HG02798 (cell line): ENCODE results near the gene FNDC3B.

ENCODE experiments used
- ATAC-seq: cut with Tn5 transposase; IDR thresholded peaks from one replicate; pipeline ENCODE4 v1.9.1; 2021; ENCODE audit warnings: mild to moderate bottlenecking; ENCODE audit not compliant: unreplicated experiment, poor library complexity

The FNDC3B gene

GRCh38 chr3:172051957-172052354 is 12.6 kb downstream of the FNDC3B start:
- ATAC-seq, result no peak

GRCh38 chr3:172052405-172052804 is 13.0 kb downstream of the FNDC3B start:
- ATAC-seq, result no peak

GRCh38 chr3:172054115-172054764 is 14.9 kb downstream of the FNDC3B start:
- no peak for ATAC-seq

- ATAC-seq, result no peak
Measured at GRCh38 chr3:172056416-172056815, 17.0 kb downstream of the FNDC3B start.

DNA sequence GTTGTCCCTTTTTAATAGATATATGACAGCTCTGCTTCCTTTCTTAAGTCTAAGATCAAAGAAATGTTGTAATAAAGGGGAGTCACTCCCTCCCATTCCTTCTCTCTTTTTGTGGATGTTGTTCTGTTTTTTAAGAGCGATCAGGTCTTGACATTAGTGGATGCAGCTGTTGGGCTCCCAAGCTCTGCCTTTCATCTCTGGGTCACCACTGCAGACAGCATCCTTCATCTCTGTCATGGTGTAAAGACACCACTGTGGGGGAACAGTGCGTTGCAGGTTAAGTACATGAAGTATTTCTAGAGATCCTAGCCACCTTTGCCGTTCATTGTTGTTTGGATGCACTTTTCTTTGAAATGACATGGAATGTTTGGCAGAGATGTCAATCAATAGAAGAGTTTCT is 17.7 kb downstream of the FNDC3B start:
- no peak for ATAC-seq

GRCh38 chr3:172057624-172058327 is 18.4 kb downstream of the FNDC3B start:
- ATAC-seq, result no peak

- no peak for ATAC-seq
Measured at GRCh38 chr3:172059532-172059931, 20.2 kb downstream of the FNDC3B start.

- no peak for ATAC-seq
Measured at GRCh38 chr3:172060234-172060633, 20.9 kb downstream of the FNDC3B start.

DNA sequence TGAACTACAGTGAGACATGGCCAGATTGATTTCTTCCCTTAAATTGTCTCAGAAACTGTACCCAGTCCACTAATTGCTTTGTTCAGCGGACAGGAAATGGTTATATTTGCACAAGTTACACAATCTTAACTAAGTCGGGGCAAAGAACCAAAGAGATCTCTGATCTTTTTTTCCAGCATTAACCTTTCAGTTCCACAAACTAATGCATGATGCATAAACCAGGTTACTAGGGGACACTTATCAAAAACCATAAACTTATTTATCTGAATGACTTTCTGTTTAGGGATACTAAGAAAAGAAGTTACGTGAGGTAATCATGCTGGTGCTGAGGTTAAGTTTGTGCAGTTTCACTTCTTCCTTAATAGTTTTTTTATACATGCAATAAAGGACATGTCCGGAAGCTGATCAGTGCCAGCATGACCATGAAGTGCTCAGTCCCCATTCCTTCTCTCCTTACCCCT is 22.4 kb downstream of the FNDC3B start:
- ATAC-seq, result peak; percentile 91

GRCh38 chr3:172062761-172063160 is 23.4 kb downstream of the FNDC3B start:
- ATAC-seq, result no peak

- ATAC-seq, result no peak
Measured at GRCh38 chr3:172063456-172064432, 24.4 kb downstream of the FNDC3B start.

DNA sequence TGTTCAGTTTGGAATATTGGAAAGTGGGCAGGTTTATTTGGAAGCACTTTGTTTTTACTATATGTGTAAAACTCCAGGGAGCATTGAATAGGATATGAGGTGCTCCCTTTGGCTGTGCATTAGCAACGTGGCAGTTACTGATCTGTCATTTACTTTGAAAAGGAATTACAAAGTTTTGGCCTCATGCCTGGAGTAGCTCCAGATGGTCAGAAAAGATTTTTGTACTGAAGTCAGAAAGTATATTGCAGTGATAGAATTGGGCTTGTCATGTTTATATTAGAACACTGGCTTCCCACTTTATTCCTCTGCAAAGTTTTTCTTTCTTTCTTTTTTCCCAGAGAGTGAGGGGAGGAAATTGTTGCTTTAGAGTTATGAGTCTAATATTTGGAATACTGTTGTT is 26.1 kb downstream of the FNDC3B start:
- ATAC-seq, result no peak

DNA sequence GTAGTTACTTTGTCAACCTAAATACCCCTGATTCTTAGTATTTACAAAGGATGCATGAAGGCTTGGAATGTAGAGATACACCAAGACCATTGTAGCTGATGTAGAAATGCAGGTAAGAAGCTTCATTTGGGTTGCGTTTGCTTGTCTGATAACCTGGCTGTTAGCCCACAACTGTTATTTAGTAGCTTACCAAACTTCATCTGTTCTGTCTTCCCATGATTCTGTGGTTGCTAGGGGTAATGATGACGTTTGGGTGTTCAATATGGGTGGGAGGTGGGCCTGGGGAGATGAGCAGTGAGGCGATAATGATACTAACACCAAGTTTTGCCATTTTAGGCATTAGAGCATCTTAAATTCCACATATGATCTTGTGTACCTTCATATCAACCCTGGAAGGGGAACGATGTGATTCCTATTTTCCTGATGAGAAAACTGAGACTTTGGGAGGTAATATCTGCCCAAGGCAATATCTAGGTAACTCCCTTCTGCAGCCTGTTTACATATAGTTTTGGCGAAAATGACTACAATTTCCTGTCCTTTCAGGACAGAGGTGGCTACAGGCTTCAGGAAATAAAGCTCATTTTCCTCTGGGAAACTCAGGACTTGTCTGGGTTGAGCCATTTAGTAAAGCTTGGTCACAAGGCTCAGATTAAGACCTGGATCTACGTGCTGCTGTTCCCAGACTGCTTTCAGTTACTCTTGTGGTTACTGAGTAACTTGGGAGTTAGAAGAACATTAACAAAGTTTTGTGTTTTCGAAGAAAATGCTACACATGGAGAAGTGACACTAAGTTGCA is 26.8 kb downstream of the FNDC3B start:
- no peak for ATAC-seq

DNA sequence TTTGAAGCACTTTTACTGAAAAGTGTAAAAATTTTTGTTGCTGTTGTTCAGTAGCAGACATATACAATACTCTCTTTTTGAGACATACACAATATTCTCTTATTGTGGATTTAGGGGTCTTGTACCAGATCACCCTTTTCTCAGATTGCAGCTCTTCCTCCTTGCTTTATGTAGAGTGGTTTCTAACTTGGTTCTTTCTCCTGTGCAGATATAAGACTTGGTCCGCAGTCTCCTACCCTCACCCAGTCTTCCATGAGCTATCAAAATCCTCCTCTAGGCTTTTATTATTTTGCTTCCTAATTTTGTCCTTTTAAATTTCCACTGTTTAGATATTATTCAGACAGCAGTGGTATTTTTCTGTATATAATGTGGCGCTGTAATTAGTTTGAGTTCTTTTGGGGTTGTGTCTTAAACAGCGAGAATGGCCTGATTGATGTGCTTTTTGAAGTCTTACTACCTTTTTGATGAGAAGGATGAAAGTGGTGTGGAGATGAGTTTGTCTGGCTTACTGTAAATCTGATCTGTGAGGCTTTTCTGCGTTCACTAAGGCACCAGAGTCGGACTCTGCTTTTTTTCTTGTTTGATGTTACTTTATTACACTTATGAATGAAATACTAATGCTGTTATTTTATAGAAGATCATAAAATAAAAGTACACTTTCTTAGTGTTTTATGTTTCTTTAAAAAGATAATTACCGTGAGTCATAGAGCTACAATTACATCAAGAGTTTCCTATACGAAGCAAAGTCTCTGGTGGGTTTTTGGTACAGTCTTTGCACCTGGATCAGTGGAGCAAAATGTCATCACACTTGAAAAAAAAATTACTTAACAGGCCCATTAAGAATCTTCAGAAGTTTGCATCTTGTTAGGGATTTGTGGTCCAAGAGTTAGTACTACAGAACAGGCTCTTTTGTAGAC is 27.8 kb downstream of the FNDC3B start:
- ATAC-seq, result no peak

DNA sequence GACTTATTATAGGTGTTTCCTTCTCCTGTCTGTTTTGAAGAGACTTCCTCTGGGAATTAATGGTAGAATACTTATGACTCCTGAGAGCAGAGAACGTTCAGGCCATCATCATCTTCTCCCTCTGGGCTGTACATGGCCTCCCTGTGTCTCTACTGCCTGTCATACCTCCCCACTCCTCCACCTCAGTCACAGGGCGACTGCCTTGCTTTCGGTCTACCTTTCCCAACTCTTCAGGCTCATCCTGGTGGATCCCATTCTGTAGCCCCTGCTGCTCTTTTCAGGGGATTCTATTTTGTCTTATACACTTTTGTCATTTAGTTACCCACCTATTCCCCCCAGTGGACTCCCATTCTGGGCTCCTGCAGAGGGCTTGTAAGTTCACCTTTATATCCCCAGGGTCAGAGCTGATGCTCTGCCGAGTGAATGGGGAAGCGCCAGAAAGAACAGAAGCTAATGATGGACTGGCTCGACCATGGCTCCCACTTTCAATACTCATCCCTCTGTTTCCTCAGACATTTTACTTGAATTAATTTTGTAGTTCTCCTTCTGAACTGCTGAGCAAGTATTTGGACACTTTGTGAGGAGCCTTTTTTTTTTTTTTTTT is 28.6 kb downstream of the FNDC3B start:
- no peak for ATAC-seq

DNA sequence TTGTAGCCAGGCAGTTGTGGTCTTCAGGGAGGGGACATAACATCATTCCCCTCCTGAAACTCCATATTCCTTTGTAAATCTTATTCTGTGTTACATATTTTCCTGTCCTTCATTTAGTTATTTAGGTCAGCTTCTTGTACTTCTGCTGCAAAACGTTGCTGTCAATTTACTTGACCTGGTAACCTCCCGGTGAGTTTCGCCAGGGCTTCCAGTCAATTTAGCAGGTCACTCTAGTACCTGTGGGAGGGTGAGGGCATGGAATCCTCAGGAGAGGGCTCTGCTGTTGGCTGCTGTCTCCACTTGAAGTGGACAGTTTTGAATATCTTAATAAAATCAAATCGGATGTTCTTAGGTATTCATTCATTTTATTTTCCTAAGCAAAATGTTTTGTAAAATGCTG is 29.6 kb downstream of the FNDC3B start:
- ATAC-seq, result no peak

- ATAC-seq, result no peak
Measured at GRCh38 chr3:172069478-172069877, 30.1 kb downstream of the FNDC3B start.

- no peak for ATAC-seq
Measured at GRCh38 chr3:172070269-172070668, 30.9 kb downstream of the FNDC3B start.

DNA sequence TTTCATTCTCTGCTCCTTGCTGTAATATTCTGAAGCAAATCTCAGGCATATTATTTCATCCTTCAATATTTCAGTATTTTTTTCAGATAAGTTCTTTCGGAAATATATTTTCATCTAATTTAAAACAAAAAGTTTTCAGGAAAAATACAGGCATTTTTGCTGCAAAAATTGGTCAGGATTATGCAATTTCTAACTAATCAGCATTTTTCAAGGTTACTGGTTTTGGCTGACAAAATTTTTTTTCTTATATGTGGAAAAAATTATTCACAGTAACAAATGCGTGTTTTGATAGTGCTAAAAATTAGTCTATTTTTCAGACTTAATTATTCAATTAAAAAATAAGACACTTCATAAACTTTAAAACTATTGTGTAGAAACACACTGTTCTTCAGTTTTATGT is 31.4 kb downstream of the FNDC3B start:
- ATAC-seq, result no peak
